Natural killer cell (primary cell): Measurements from ENCODE around the gene ZNF71. TPM values are rescaled to one million over a fixed set of nuclear protein-coding genes. Genes with fewer than 3 reads are reported as not detected.
A peak's percentile ranks its signal among the peaks of the same experiment; 100 is the strongest.

Experiments
- ATAC-seq, 3 donors: fragments of 150-1000 bp in 2 of 3; fragments of 200-7000 bp in 1 of 3; cut with Tn5 transposase; 1 replicate in 1 of 3; 2 replicates in 2 of 3; pipeline ENCODE4 v1.10.0; 2021; ENCODE audit warnings: mild to moderate bottlenecking in 2 of 3, moderate library complexity in 2 of 3
- DNase-seq, 2 donors: peaks; one replicate each; pipeline versions ENCODE4 v3.0.0 to v3.0.0-alpha.2; 2013 to 2021; ENCODE audit warnings: mixed read lengths in 1 of 2
- H3K27ac ChIP-seq: one replicate; pipeline ENCODE4 v1.5.1; 2013; ENCODE audit warnings: mild to moderate bottlenecking, low read length
- H3K27me3 ChIP-seq: one replicate; pipeline ENCODE4 v1.6.1; 2013; ENCODE audit warnings: low read length; ENCODE audit not compliant: control insufficient read depth, insufficient read depth
- H3K36me3 ChIP-seq: one replicate; pipeline ENCODE4 v1.6.1; 2013; ENCODE audit warnings: low read length; ENCODE audit not compliant: control insufficient read depth, insufficient read depth
- H3K4me1 ChIP-seq: one replicate; pipeline ENCODE4 v1.6.1; 2013; ENCODE audit warnings: low read length; ENCODE audit not compliant: control insufficient read depth, insufficient read depth
- H3K4me3 ChIP-seq: one replicate; pipeline ENCODE4 v1.5.1; 2013; ENCODE audit warnings: low read length
- H3K9me3 ChIP-seq: one replicate; pipeline ENCODE4 v1.6.1; 2013; ENCODE audit warnings: low read length; ENCODE audit not compliant: control insufficient read depth, insufficient read depth
- H3K27ac Mint-ChIP-seq, 2 donors: one replicate each; pipeline ENCODE4 v1.8.0; 2022; ENCODE audit warnings: mild to moderate bottlenecking in 2 of 2, mixed read lengths in 2 of 2, moderate library complexity in 1 of 2
- H3K27me3 Mint-ChIP-seq, 2 donors: one replicate each; pipeline ENCODE4 v1.8.0; 2022; ENCODE audit warnings: low read depth in 2 of 2, mixed read lengths in 2 of 2
- H3K36me3 Mint-ChIP-seq: one replicate; pipeline ENCODE4 v1.8.0; 2022; ENCODE audit warnings: mixed read lengths
- H3K4me1 Mint-ChIP-seq, 2 donors: one replicate each; pipeline ENCODE4 v1.8.0; 2022; ENCODE audit warnings: mixed read lengths in 2 of 2
- H3K4me3 Mint-ChIP-seq: one replicate; pipeline ENCODE4 v1.8.0; 2022; ENCODE audit warnings: mild to moderate bottlenecking, moderate library complexity, mixed read lengths
- H3K9me3 Mint-ChIP-seq, 2 donors: one replicate each; pipeline ENCODE4 v1.8.0; 2022; ENCODE audit warnings: mixed read lengths in 2 of 2
- CTCF ChIP-seq: fragments of 200-600 bp; IDR thresholded peaks from one replicate; pipeline ENCODE4 v1.8.0; 2022; ENCODE audit warnings: antibody characterized with exemption
- WGBS: methylation state at CpG from one replicate; pipeline ENCODE4 v1.1.7; 2013; ENCODE audit warnings: missing lambda C conversion rate; ENCODE audit not compliant: insufficient coverage; 5-methylcytosine and 5-hydroxymethylcytosine counted together
- intact Hi-C: fragments of 100-400 bp; cut with micrococcal nuclease; formaldehyde crosslinking; loops from one replicate; pipeline ENCODE4 v1.14.2; 2022
- total RNA-seq, 4 donors: library from RNA; stranded (reverse); fragments of 120-200 nt in 1 of 4; gene quantifications; one replicate each; pipeline versions ENCODE4 v1.2.3 to v1.2.4, GENCODE V29; 2013 to 2022

The ZNF71 gene
- total RNA-seq, 3 donors from 2014 or later (not counting 1 experiment from before 2014, with no cell fraction given): 5.0 to 7.4 (median 7.2) TPM

- TF ChIP-seq CTCF: no peak
- Mint-ChIP-seq H3K4me1 (peaks cover 19 to 31% of the 10 kb centered on the region in 2 donors), H3K27ac (peak overlapping the region; percentile 67 to 82), H3K27me3 (peaks cover 7 to 25% of the 10 kb centered on the region in 2 donors), H3K36me3 (peaks cover 7% of the 10 kb centered on the region), H3K4me3 (peak overlapping the region; percentile 85), H3K9me3 (peaks cover 3 to 5% of the 10 kb centered on the region in 2 donors)
- Histone ChIP-seq H3K4me3 (no peak overlapping the region), H3K4me1 (peaks cover 17% of the 10 kb centered on the region), H3K9me3 (peaks cover 7% of the 10 kb centered on the region), H3K27ac (no peak overlapping the region), H3K27me3 (peaks cover 4% of the 10 kb centered on the region), H3K36me3 (no peaks in the 10 kb centered on the region)
- 81% methylated on average over 4 of the region's 4 CpGs for WGBS
- DNase-seq: no peak
- intact Hi-C loops: no loop called here
- no peak for ATAC-seq
Measured at GRCh38 chr19:56594446-56594782, 688 bp upstream of the ZNF71 start.

- WGBS: 5% methylated on average over 4 of the region's 4 CpGs
- ATAC-seq (peak; percentile 5 to 31 (median 29)), DNase-seq (no peak)
- peaks cover 4 to 22% of the 10 kb centered on the region in 2 donors for H3K27me3 Mint-ChIP-seq
- H3K27me3 ChIP-seq: peaks cover 4% of the 10 kb centered on the region
- peaks cover 19 to 32% of the 10 kb centered on the region in 2 donors for H3K4me1 Mint-ChIP-seq
- H3K36me3 Mint-ChIP-seq: peaks cover 4% of the 10 kb centered on the region
- peak overlapping the region; percentile 67 to 82 for H3K27ac Mint-ChIP-seq
- intact Hi-C loops: loop anchor here (1.0 kb wide), 1 partner anchor 28 kb away; the partner anchor contains the start of gene ZNF470
- no peaks in the 10 kb centered on the region for H3K36me3 ChIP-seq
- H3K4me3 Mint-ChIP-seq: peak overlapping the region; percentile 85
- H3K9me3 ChIP-seq: peaks cover under 1% of the 10 kb centered on the region
- peaks cover 3 to 4% of the 10 kb centered on the region in 2 donors for H3K9me3 Mint-ChIP-seq
- H3K4me3 ChIP-seq: peak overlapping the region; percentile 54
- TF ChIP-seq CTCF: no peak
- H3K27ac ChIP-seq: no peak overlapping the region
- H3K4me1 ChIP-seq: peaks cover 17% of the 10 kb centered on the region
Measured at GRCh38 chr19:56595548-56595899, 422 bp downstream of the ZNF71 start.

- WGBS: 75% methylated on average over 4 of the region's 4 CpGs
- H3K9me3 Mint-ChIP-seq: peaks cover 0 to 2% of the 10 kb centered on the region in 2 donors
- H3K27me3 ChIP-seq: peaks cover 2% of the 10 kb centered on the region
- no peak overlapping the region for H3K4me3 ChIP-seq
- peaks cover 19 to 44% of the 10 kb centered on the region in 2 donors for H3K4me1 Mint-ChIP-seq
- ATAC-seq (no peak), DNase-seq (no peak)
- H3K27ac Mint-ChIP-seq: no peak overlapping the region
- intact Hi-C loops: no loop called here
- no peaks in the 10 kb centered on the region for H3K36me3 Mint-ChIP-seq
- H3K27me3 Mint-ChIP-seq: peaks cover 0 to 13% of the 10 kb centered on the region in 2 donors
- no peak overlapping the region for H3K27ac ChIP-seq
- no peak for TF ChIP-seq CTCF
- peaks cover 17% of the 10 kb centered on the region for H3K4me1 ChIP-seq
- H3K36me3 ChIP-seq: peaks cover 8% of the 10 kb centered on the region
- peaks cover 12% of the 10 kb centered on the region for H3K9me3 ChIP-seq
- H3K4me3 Mint-ChIP-seq: peak overlapping the region; percentile 85
Measured at GRCh38 chr19:56596676-56597075, 1.6 kb downstream of the ZNF71 start.

- peaks cover 17% of the 10 kb centered on the region for H3K4me1 ChIP-seq
- TF ChIP-seq CTCF: no peak
- peaks cover 19 to 44% of the 10 kb centered on the region in 2 donors for H3K4me1 Mint-ChIP-seq
- H3K4me3 Mint-ChIP-seq: peak overlapping the region; percentile 28
- intact Hi-C loops: no loop called here
- peaks cover 13% of the 10 kb centered on the region for H3K9me3 ChIP-seq
- H3K4me3 ChIP-seq: no peak overlapping the region
- DNase-seq (no peak), ATAC-seq (no peak)
- WGBS: 98% methylated on average over 4 of the region's 4 CpGs
- peak overlapping the region in 1 of 2 donors; percentile 18 for H3K27ac Mint-ChIP-seq
- peaks cover 10% of the 10 kb centered on the region for H3K36me3 Mint-ChIP-seq
- peaks cover under 1% of the 10 kb centered on the region in 2 donors for H3K9me3 Mint-ChIP-seq
- H3K27ac ChIP-seq: no peak overlapping the region
- no peaks in the 10 kb centered on the region for H3K27me3 ChIP-seq
- H3K27me3 Mint-ChIP-seq: peaks cover 0 to 3% of the 10 kb centered on the region in 2 donors
- H3K36me3 ChIP-seq: peaks cover 11% of the 10 kb centered on the region
Measured at GRCh38 chr19:56597696-56598095, 2.6 kb downstream of the ZNF71 start.
